AG04450 (cell line): ENCODE results near the gene DNAH1. TPM values are rescaled to one million over a fixed set of nuclear protein-coding genes. Genes with fewer than 3 reads are reported as not detected.

Experiments used
- CTCF ChIA-PET: fragments of 300-600, 350-600 bp; formaldehyde crosslinking; extraction: SDS; loops from one replicate; lab custom pipeline; 2022; ENCODE audit warnings: antibody characterized with exemption, inconsistent platforms; lab: Charles Lee
- POLR2A ChIA-PET: fragments of 350-600 bp; formaldehyde crosslinking; extraction: SDS; loops from one replicate; lab custom pipeline; 2021; ENCODE audit warnings: antibody characterized with exemption, inconsistent platforms; lab: Yijun Ruan, JAX
- DNase-seq: peaks from one replicate; pipeline ENCODE4 v3.0.0-alpha.2; 2011; ENCODE audit warnings: low read depth, low spot score
- H3K27ac ChIP-seq: one replicate; pipeline ENCODE4 v1.5.1; 2012; ENCODE audit warnings: low read depth, low read length, control low read depth
- H3K27me3 ChIP-seq: one replicate; pipeline ENCODE4 v1.6.0; 2012; ENCODE audit warnings: low read length; ENCODE audit not compliant: control insufficient read depth, insufficient read depth
- H3K4me3 ChIP-seq: 2 replicates; pipeline ENCODE4 v1.5.1; 2011; ENCODE audit warnings: mild to moderate bottlenecking, low read depth, low read length, control low read depth
- H3K9me3 ChIP-seq: 2 replicates; pipeline ENCODE4 v1.5.1; 2012; ENCODE audit warnings: low read length; ENCODE audit not compliant: control insufficient read depth, insufficient read depth
- polyA plus RNA-seq: library from polyadenylated mRNA; depleted of rRNA; stranded (reverse); fragments of >200 nt; gene quantifications from 2 replicates; pipeline ENCODE4 v1.2.3, GENCODE V29; 2011
- TF ChIP-seq, protein P1 (sequence below): IDR thresholded peaks from 2 replicates; pipeline ENCODE4 v1.5.1; 2011; ENCODE audit warnings: low read depth, low read length, control low read depth, inconsistent platforms

DNAH1 gene
- polyA plus RNA-seq, 1 experiment: 1.4 TPM

DNA sequence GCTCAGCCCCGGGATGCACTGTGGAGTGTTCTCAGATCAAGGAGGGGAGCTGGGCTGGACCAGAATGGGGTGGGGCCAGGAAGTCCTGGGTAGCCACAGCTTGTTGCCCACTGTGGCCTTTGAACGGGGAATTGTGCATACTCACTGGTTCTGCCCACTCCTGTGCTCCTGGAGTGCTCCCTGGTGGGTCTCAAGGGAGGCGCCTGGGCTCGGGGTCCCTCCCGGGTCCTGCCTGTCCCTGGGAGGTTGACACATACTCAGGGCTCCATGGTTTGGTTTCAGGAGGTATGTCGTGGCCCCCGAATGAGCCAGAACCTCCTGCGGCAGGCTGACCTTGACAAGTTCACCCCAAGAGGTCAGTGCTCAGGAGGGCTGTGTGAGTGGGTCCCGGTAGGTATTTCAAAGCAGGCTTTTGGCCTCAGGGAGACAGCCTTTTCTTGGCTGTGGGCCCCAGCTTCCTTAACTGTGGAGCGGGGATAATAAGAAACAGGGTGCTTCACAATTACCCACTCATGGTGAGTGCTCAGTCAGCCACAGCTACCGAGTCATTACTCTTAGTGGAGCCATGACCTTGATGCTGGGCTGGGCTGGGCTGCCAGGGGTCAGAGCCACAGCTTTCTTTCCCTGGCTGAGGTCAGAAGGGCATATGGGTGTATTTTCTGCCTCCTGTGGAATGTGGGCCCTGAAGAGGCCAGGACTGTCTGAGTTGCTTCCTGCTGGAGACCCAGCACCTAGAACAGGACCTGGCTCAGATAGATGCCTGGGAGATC lies 7.6 kb downstream of the DNAH1 start:
- TF ChIP-seq, protein P1, sequence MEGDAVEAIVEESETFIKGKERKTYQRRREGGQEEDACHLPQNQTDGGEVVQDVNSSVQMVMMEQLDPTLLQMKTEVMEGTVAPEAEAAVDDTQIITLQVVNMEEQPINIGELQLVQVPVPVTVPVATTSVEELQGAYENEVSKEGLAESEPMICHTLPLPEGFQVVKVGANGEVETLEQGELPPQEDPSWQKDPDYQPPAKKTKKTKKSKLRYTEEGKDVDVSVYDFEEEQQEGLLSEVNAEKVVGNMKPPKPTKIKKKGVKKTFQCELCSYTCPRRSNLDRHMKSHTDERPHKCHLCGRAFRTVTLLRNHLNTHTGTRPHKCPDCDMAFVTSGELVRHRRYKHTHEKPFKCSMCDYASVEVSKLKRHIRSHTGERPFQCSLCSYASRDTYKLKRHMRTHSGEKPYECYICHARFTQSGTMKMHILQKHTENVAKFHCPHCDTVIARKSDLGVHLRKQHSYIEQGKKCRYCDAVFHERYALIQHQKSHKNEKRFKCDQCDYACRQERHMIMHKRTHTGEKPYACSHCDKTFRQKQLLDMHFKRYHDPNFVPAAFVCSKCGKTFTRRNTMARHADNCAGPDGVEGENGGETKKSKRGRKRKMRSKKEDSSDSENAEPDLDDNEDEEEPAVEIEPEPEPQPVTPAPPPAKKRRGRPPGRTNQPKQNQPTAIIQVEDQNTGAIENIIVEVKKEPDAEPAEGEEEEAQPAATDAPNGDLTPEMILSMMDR: no peak
- POLR2A ChIA-PET: no interaction called here
- Histone ChIP-seq H3K27ac (no peak overlapping the region), H3K4me3 (no peak overlapping the region), H3K9me3 (no peaks in the 10 kb centered on the region), H3K27me3 (peaks cover 2% of the 10 kb centered on the region)
- DNase-seq: no peak
- CTCF ChIA-PET: interaction anchor here (1.3 kb wide), 1 partner anchor 16 kb away, joined by 5 read pairs; no protein-coding TSS in a partner anchor

DNA sequence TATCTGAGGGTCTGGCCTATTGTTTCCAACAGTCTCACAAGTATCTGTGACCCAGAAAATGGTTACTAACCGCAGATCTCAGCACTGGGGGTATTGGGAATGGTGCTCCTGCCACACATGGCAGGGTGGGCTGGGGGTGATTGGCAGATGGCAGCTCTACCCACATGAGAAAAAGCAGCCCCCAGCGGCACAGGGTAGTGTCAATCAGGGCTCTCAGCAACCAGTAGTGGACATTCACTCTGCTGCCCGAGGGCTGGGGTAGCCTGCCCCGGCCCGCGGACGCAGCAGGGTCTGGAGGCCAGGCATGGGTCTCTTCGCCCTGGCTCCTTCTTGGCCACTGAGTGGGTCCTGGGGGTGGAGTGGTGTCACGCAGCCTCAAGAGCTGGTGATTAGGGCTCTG lies 8.6 kb downstream of the DNAH1 start:
- no peaks in the 10 kb centered on the region for H3K9me3 ChIP-seq
- no peak overlapping the region for H3K4me3 ChIP-seq
- no peak overlapping the region for H3K27ac ChIP-seq
- DNase-seq: no peak
- ChIA-PET CTCF (no interaction called here), POLR2A (no interaction called here)
- TF ChIP-seq, protein P1: no peak
- H3K27me3 ChIP-seq: peaks cover 2% of the 10 kb centered on the region

DNA sequence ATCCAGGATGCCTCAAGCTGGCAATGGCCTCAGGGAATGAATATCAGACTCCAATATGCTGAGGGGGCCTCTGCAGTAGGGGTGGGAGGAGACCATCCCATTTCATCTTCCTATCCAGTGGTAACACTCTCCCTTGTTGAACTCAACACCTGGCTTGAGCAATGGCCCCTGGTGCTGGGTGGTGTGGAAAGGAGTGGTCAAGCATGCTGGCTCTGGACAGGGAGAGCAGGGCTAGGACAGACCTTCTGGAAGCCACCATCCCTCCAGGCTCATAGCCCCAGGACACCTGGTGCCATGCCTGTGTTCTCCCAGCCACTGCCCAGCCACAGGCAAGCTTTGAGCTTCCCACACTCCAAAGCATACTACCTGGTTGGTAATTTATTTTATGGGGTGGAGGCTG lies 9.6 kb downstream of the DNAH1 start:
- TF ChIP-seq, protein P1: no peak
- H3K9me3 ChIP-seq: no peaks in the 10 kb centered on the region
- H3K4me3 ChIP-seq: no peak overlapping the region
- ChIA-PET POLR2A (no interaction called here), CTCF (no interaction called here)
- H3K27me3 ChIP-seq: peaks cover 2% of the 10 kb centered on the region
- no peak overlapping the region for H3K27ac ChIP-seq
- DNase-seq: no peak

DNA sequence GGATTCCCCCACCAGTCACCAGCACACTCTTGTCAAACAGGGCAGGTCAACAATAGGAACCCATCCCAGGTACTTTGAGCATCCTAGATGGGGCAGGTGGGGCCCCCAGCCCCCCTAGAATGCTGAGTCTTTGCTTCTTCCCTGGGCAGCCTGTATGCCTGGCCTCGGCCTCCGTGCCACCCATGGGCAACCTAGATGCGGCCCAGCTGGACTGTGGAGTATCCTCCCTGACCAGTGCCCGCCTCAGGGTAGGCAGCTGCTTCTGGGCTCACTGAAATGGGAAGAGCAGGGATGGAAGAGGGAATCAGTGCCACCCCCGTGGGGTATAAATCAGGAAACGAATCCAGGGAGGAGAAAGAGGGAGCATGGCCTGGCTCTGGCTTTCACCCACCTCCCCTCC lies 10.9 kb downstream of the DNAH1 start:
- TF ChIP-seq, protein P1: no peak
- no peak for DNase-seq
- Histone ChIP-seq H3K4me3 (no peak overlapping the region), H3K27ac (no peak overlapping the region), H3K27me3 (peaks cover 2% of the 10 kb centered on the region), H3K9me3 (no peaks in the 10 kb centered on the region)
- CTCF ChIA-PET: interaction anchor here (2.1 kb wide), 1 partner anchor 12 kb away, joined by 14 read pairs; no protein-coding TSS in a partner anchor
- POLR2A ChIA-PET: no interaction called here
